Neural cell (in vitro differentiated cells): ENCODE results near the gene SHOX. TPM values are rescaled to one million over a fixed set of nuclear protein-coding genes. Genes with fewer than 3 reads are reported as not detected.

Experiments
- H2AFZ ChIP-seq: fragments of 200-600, 300-800 bp; sonication (generic), shearing (Covaris generic); 2 replicates; pipeline ENCODE4 v1.6.0; 2014; ENCODE audit warnings: low read depth, mild to moderate bottlenecking, antibody characterized with exemption, low read length, moderate library complexity
- H3F3A ChIP-seq: fragments of 200-600 bp; shearing (Covaris generic); 2 replicates; pipeline ENCODE4 v1.6.1; 2016; ENCODE audit warnings: mild to moderate bottlenecking, moderate library complexity, mixed read lengths, antibody characterized with exemption, low read length; ENCODE audit not compliant: insufficient read depth, poor library complexity, severe bottlenecking
- H3K27ac ChIP-seq: fragments of 200-600, 300-800 bp; sonication (generic), shearing (Covaris generic); 2 replicates; pipeline ENCODE4 v1.5.1; 2014; ENCODE audit warnings: mild to moderate bottlenecking, low read length, moderate library complexity
- H3K27me3 ChIP-seq: fragments of 300-800, 200-600 bp; sonication (generic), shearing (Covaris generic); 2 replicates; pipeline ENCODE4 v1.6.0; 2014; ENCODE audit warnings: mild to moderate bottlenecking, low read depth, low read length, moderate library complexity; ENCODE audit not compliant: insufficient read depth
- H3K36me3 ChIP-seq: fragments of 300-800, 200-600 bp; sonication (generic), shearing (Covaris generic); 2 replicates; pipeline ENCODE4 v1.5.1; 2014; ENCODE audit warnings: mild to moderate bottlenecking, antibody characterized with exemption, low read length, moderate library complexity; ENCODE audit not compliant: insufficient read depth
- H3K4me2 ChIP-seq: fragments of 300-800, 200-600 bp; sonication (generic), shearing (Covaris generic); 2 replicates; pipeline ENCODE4 v1.6.0; 2014; ENCODE audit warnings: mild to moderate bottlenecking, low read length
- H3K4me3 ChIP-seq: fragments of 300-800, 200-600 bp; sonication (generic), shearing (Covaris generic); 2 replicates; pipeline ENCODE4 v1.5.1; 2014; ENCODE audit warnings: mild to moderate bottlenecking, low read length, moderate library complexity
- H3K79me2 ChIP-seq: fragments of 200-600 bp; shearing (Covaris generic); replicated peaks from 2 replicates; pipeline ENCODE4 v1.6.0; 2014; ENCODE audit warnings: mild to moderate bottlenecking, low read length, moderate library complexity; ENCODE audit not compliant: insufficient read depth
- H3K9ac ChIP-seq: fragments of 300-800, 200-600 bp; sonication (generic), shearing (Covaris generic); 2 replicates; pipeline ENCODE4 v1.6.1; 2016; ENCODE audit warnings: mild to moderate bottlenecking, low read length, mixed read lengths
- H3K9me2 ChIP-seq: fragments of 200-600 bp; shearing (Covaris generic); 2 replicates; pipeline ENCODE4 v1.6.1; 2016; ENCODE audit warnings: mild to moderate bottlenecking, low read length, mixed read lengths; ENCODE audit not compliant: insufficient read depth
- H3K9me3 ChIP-seq: fragments of 200-600, 300-800 bp; sonication (generic), shearing (Covaris generic); 2 replicates; pipeline ENCODE4 v1.6.1; 2016; ENCODE audit warnings: mild to moderate bottlenecking, mixed run types, low read length, moderate library complexity, mixed read lengths
- H4K20me1 ChIP-seq: fragments of 200-600 bp; shearing (Covaris generic); 2 replicates; pipeline ENCODE4 v1.6.1; 2016; ENCODE audit warnings: mild to moderate bottlenecking, mixed run types; ENCODE audit not compliant: insufficient read depth
- EP300 ChIP-seq: fragments of 450-650 bp; conservative IDR thresholded peaks from 2 replicates; pipeline ENCODE4 v1.6.1; 2014; ENCODE audit warnings: antibody characterized with exemption, mild to moderate bottlenecking, moderate library complexity; ENCODE audit not compliant: poor library complexity, severe bottlenecking
- EZH2 ChIP-seq: fragments of 200-600, 300-800 bp; shearing (Covaris generic), sonication (generic); IDR thresholded peaks from 2 replicates; pipeline ENCODE4 v1.6.1; 2014; ENCODE audit warnings: antibody characterized with exemption, low read length, borderline replicate concordance, mild to moderate bottlenecking; ENCODE audit not compliant: insufficient read depth, poor library complexity, severe bottlenecking
- MXI1 ChIP-seq: fragments of 450-650 bp; conservative IDR thresholded peaks from 2 replicates; pipeline ENCODE4 v1.6.1; 2014; ENCODE audit warnings: antibody characterized with exemption, mild to moderate bottlenecking; ENCODE audit not compliant: poor library complexity, severe bottlenecking
- POLR2AphosphoS5 ChIP-seq: IDR thresholded peaks from 2 replicates; pipeline ENCODE4 v1.6.1; 2012
- polyA plus RNA-seq: library from polyadenylated mRNA; depleted of rRNA; stranded (reverse); fragments of >200 nt; gene quantifications from 2 replicates; pipeline ENCODE4 v1.2.3, GENCODE V29; 2014
- TF ChIP-seq, protein P1 (sequence below): fragments of 450-650 bp; IDR thresholded peaks from 2 replicates; pipeline ENCODE4 v1.5.1; 2014; ENCODE audit warnings: antibody characterized with exemption, mild to moderate bottlenecking, moderate library complexity; ENCODE audit not compliant: poor library complexity, severe bottlenecking

Gene SHOX
- polyA plus RNA-seq, 1 donor from 2014 or later = not detected

- no peak for TF ChIP-seq EP300
- peak; percentile 49 for TF ChIP-seq EZH2
- no peaks in the 10 kb centered on the region for H3K79me2 ChIP-seq
- no peaks in the 10 kb centered on the region for H4K20me1 ChIP-seq
- no peak overlapping the region for H3K4me2 ChIP-seq
- no peaks in the 10 kb centered on the region for H3F3A ChIP-seq
- H3K27me3 ChIP-seq = peaks cover 91% of the 10 kb centered on the region
- H3K9ac ChIP-seq = no peak overlapping the region
- no peaks in the 10 kb centered on the region for H3K9me3 ChIP-seq
- H3K4me3 ChIP-seq = no peak overlapping the region
- H3K9me2 ChIP-seq = no peaks in the 10 kb centered on the region
- no peak overlapping the region for H3K27ac ChIP-seq
- H3K36me3 ChIP-seq = no peaks in the 10 kb centered on the region
- no peak overlapping the region for H2AFZ ChIP-seq
Observed at GRCh38 chrX:633043-633984, 2.7 kb downstream of the SHOX start.

DNA sequence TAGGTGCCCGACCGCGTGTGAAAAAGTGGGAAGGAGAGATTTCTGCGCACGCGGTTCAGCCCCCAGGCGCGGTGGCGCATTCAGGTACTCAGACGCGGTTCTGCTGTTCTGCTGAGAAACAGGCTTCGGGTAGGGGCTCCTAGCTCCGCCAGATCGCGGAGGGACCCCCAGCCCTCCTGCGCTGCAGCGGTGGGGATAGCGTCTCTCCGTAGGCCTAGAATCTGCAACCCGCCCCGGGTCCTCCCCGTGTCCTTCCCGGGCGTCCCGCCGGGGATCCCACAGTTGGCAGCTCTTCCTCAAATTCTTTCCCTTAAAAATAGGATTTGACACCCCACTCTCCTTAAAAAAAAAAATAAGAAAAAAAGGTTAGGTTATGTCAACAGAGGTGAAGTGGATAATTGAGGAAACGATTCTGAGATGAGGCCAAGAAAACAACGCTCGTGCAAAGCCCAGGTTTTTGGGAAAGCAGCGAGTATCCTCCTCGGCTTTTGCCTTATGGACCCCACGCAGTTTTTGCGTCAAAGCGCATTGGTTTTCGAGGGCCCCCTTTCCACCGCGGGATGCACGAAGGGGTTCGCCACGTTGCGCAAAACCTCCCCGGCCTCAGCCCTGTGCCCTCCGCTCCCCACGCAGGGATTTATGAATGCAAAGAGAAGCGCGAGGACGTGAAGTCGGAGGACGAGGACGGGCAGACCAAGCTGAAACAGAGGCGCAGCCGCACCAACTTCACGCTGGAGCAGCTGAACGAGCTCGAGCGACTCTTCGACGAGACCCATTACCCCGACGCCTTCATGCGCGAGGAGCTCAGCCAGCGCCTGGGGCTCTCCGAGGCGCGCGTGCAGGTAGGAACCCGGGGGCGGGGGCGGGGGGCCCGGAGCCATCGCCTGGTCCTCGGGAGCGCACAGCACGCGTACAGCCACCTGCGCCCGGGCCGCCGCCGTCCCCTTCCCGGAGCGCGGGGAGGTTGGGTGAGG, 3.7 kb downstream of the SHOX start:
- no peaks in the 10 kb centered on the region for H3K9me2 ChIP-seq
- H3K9me3 ChIP-seq = no peaks in the 10 kb centered on the region
- H3K27me3 ChIP-seq = peaks cover 94% of the 10 kb centered on the region
- no peak overlapping the region for H2AFZ ChIP-seq
- H3K27ac ChIP-seq = no peak overlapping the region
- H3F3A ChIP-seq = no peaks in the 10 kb centered on the region
- TF ChIP-seq POLR2AphosphoS5 (peak; percentile 43), EZH2 (peak; percentile 92)
- TF ChIP-seq, protein P1, sequence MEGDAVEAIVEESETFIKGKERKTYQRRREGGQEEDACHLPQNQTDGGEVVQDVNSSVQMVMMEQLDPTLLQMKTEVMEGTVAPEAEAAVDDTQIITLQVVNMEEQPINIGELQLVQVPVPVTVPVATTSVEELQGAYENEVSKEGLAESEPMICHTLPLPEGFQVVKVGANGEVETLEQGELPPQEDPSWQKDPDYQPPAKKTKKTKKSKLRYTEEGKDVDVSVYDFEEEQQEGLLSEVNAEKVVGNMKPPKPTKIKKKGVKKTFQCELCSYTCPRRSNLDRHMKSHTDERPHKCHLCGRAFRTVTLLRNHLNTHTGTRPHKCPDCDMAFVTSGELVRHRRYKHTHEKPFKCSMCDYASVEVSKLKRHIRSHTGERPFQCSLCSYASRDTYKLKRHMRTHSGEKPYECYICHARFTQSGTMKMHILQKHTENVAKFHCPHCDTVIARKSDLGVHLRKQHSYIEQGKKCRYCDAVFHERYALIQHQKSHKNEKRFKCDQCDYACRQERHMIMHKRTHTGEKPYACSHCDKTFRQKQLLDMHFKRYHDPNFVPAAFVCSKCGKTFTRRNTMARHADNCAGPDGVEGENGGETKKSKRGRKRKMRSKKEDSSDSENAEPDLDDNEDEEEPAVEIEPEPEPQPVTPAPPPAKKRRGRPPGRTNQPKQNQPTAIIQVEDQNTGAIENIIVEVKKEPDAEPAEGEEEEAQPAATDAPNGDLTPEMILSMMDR = no peak
- no peaks in the 10 kb centered on the region for H3K36me3 ChIP-seq
- H4K20me1 ChIP-seq = no peaks in the 10 kb centered on the region
- H3K4me3 ChIP-seq = no peak overlapping the region
- no peak overlapping the region for H3K4me2 ChIP-seq
- no peak overlapping the region for H3K9ac ChIP-seq
- no peaks in the 10 kb centered on the region for H3K79me2 ChIP-seq

DNA sequence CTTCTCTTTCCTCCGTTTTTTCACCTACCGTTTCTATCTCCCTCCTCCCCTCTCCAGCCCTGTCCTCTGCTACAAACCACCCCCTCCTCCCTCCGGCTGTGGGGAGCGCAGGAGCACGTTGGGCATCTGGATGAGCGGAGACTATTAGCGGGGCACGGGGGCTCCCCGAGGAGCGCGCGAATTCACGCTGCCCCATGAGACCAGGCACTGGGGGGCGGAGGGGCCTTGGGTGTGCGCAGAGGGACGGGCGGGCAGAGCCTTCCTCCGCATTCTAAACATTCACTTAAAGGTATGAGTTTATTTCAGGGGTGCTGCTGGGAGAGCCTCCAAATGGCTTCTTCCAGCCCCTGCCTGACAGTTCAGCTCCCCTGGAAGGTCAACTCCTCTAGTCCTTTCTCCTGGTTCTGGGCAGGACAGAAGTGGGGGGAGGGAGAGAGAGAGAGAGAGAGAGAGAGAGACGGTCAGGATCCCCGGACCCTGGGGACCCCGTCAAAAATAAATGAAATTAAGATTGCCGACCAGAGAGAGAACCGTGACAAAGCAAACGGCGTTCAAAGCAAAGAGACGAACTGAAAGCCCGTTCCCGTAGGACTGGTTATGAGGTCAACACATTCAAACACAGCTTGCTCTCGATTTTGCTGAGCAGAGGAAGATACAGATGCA, 5.0 kb downstream of the SHOX start:
- H3K27me3 ChIP-seq = peaks cover 94% of the 10 kb centered on the region
- H3F3A ChIP-seq = no peaks in the 10 kb centered on the region
- no peak overlapping the region for H3K4me3 ChIP-seq
- no peak overlapping the region for H3K4me2 ChIP-seq
- H4K20me1 ChIP-seq = no peaks in the 10 kb centered on the region
- H3K27ac ChIP-seq = no peak overlapping the region
- H3K9me3 ChIP-seq = no peaks in the 10 kb centered on the region
- no peak overlapping the region for H3K9ac ChIP-seq
- no peaks in the 10 kb centered on the region for H3K36me3 ChIP-seq
- H3K9me2 ChIP-seq = no peaks in the 10 kb centered on the region
- no peaks in the 10 kb centered on the region for H3K79me2 ChIP-seq
- peak; percentile 38 for TF ChIP-seq EZH2
- TF ChIP-seq POLR2AphosphoS5 = peak; percentile 52
- no peak for TF ChIP-seq MXI1
- H2AFZ ChIP-seq = no peak overlapping the region
